H1 (cell line): Measurements from ENCODE around the gene ERCC6. TPM values are rescaled to one million over a fixed set of nuclear protein-coding genes. Genes with fewer than 3 reads are reported as not detected.

Experiments used
- CBX5 ChIP-seq: fragments of 300-800, 300-1000 bp; sonication (generic); IDR thresholded peaks from 2 replicates; pipeline ENCODE4 v1.7.1; 2016; ENCODE audit warnings: antibody characterized with exemption, low read length, low read depth
- CBX8 ChIP-seq: fragments of 300-800, 300-1000 bp; sonication (generic); IDR thresholded peaks from 2 replicates; pipeline ENCODE4 v1.7.1; 2016; ENCODE audit warnings: low read depth, low read length, borderline replicate concordance
- CHD1 ChIP-seq: IDR thresholded peaks from 2 replicates; pipeline ENCODE4 v1.6.1; 2012; ENCODE audit warnings: low read depth, low read length, improper control_type of control experiment
- EP300 ChIP-seq, 2 experiments: IDR thresholded peaks; 1 replicate in 1 of 2; 2 replicates in 1 of 2; pipeline ENCODE4 v1.6.1; 2011 to 2012; ENCODE audit warnings: low read depth in 2 of 2, low read length in 2 of 2, mild to moderate bottlenecking in 2 of 2, borderline replicate concordance in 1 of 2, inconsistent platforms in 1 of 2, moderate library complexity in 1 of 2
- POU5F1 ChIP-seq: IDR thresholded peaks from 2 replicates; pipeline ENCODE4 v1.6.1; 2011; ENCODE audit warnings: low read depth, mild to moderate bottlenecking, low read length, moderate library complexity
- SRF ChIP-seq: IDR thresholded peaks from 2 replicates; pipeline ENCODE4 v1.6.1; 2011; ENCODE audit warnings: mild to moderate bottlenecking, low read depth, low read length, moderate library complexity
- polyA plus RNA-seq, 7 experiments: library from polyadenylated mRNA; depleted of rRNA in 3 of 7; stranded (reverse) in 5 of 7; unstranded in 2 of 7; fragments of >200 nt in 5 of 7; fragments of 200-250 nt in 2 of 7; gene quantifications; 1 replicate in 5 of 7; 2 replicates in 1 of 7; 4 replicates in 1 of 7; pipeline versions ENCODE4 v1.2.1 to v1.2.3, GENCODE V29; 2011 to 2013; ENCODE audit warnings: missing spikeins in 2 of 7, mixed read lengths in 2 of 7
- total RNA-seq: library from RNA; stranded (reverse); fragmentation: NEBNext Ultra II Directional; extraction: Animal tissue kit (Norgen Biotek cat#: 25700); gene quantifications from 2 replicates; pipeline ENCODE4 v1.2.1, GENCODE V29; 2021

The ERCC6 gene
- total and polyA plus RNA-seq, 2 of the 8 experiments (the other 6 are each of a cell fraction or from before 2014, with no cell fraction given), result 4.1 to 11.9 TPM

DNA sequence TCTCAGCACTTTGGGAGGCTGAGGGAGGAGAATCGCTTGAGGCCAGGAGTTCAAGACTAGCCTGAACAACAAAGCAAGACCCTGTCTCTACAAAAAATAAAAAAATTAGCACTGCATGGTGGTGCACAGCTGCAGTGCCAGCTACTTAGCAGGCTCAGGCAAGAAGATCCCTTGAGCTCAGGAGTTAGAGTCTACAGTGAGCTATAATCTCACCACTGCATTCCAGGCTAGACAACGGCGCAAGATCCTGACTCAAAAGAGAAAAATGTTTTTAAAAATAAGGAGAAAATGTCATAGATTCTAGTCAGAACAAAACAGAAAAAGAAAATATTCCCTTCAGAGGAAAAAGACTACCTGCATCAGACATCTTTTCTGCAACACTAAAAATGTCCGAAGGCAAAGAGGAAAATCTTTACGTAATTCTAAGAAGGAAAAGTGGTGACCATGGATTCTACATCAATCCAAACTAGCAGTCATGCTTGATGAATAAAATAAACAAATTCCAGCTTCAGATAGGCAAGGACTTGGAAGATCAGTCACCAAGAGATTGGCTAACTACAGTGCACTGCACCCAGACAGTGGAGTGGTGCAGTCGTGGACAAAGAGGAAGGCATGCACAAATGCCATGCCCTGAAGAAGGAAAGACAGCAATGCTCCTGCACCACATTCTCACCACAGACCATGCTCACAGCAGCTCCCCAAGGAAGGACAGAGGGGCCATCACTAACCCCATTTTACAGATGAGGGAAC lies 54.3 kb downstream of the ERCC6 start (continued):
- TF ChIP-seq EP300 (IDR thresholded peaks at IDR 0.05; ENCODE audit: borderline replicate concordance in 1 of 2, low read depth in 2 of 2, low read length in 2 of 2) (no peak), CBX8 (no peak), SRF (no peak), CHD1 (no peak), POU5F1 (no peak), CBX5 (no peak)
